HepG2 (cell line): Measurements from ENCODE around the gene ST3GAL2. TPM values are rescaled to one million over a fixed set of nuclear protein-coding genes. Genes with fewer than 3 reads are reported as not detected.
A peak's percentile ranks its signal among the peaks of the same experiment; 100 is the strongest.

ENCODE experiments used
- CEBPG ChIP-seq: IDR thresholded peaks from 2 replicates; pipeline ENCODE4 v1.6.1; 2016
- DNMT1 ChIP-seq: sonication (generic); formaldehyde crosslinking; IDR thresholded peaks from 2 replicates; pipeline ENCODE4 v1.5.1; 2020; ENCODE audit warnings: mild to moderate bottlenecking, missing genetic modification reagents
- ELF3 ChIP-seq: IDR thresholded peaks from 2 replicates; pipeline ENCODE4 v1.6.1; 2016; ENCODE audit warnings: missing genetic modification reagents, missing compliant biosample characterization
- FOXK1 ChIP-seq: sonication (generic); formaldehyde crosslinking; IDR thresholded peaks from 2 replicates; pipeline ENCODE4 v1.4.0; 2020; ENCODE audit warnings: low read depth, missing genetic modification reagents, borderline replicate concordance
- HHEX ChIP-seq: IDR thresholded peaks from 2 replicates; pipeline ENCODE4 v1.6.1; 2016; ENCODE audit warnings: control low read depth
- MEIS2 ChIP-seq: sonication (generic); formaldehyde crosslinking; IDR thresholded peaks from 2 replicates; pipeline ENCODE4 v1.9.0; 2021; ENCODE audit warnings: mild to moderate bottlenecking, missing genetic modification reagents
- PHF5A ChIP-seq: IDR thresholded peaks from one replicate; pipeline ENCODE4 v1.6.1; 2018; ENCODE audit warnings: low read depth, missing genetic modification reagents; ENCODE audit not compliant: unreplicated experiment
- POLR2A ChIP-seq, 2 experiments: IDR thresholded peaks; 2 replicates each; pipeline ENCODE4 v1.6.1; 2011; ENCODE audit warnings: low read depth in 2 of 2, low read length in 2 of 2, mild to moderate bottlenecking in 1 of 2, moderate library complexity in 1 of 2; ENCODE audit not compliant: insufficient read depth in 1 of 2
- RARG ChIP-seq: sonication (generic); formaldehyde crosslinking; IDR thresholded peaks from 2 replicates; pipeline ENCODE4 v1.4.0; 2020; ENCODE audit warnings: low read depth, mild to moderate bottlenecking, missing genetic modification reagents
- SMAD1 ChIP-seq: sonication (generic); formaldehyde crosslinking; IDR thresholded peaks from 2 replicates; pipeline ENCODE4 v1.4.0; 2020; ENCODE audit warnings: missing genetic modification reagents, low read depth, mild to moderate bottlenecking, borderline replicate concordance
- ZNF367 ChIP-seq: sonication (generic); formaldehyde crosslinking; IDR thresholded peaks from 2 replicates; pipeline ENCODE4 v1.4.0; 2020; ENCODE audit warnings: missing genetic modification reagents, borderline replicate concordance
- ZNF382 ChIP-seq: sonication (generic); formaldehyde crosslinking; IDR thresholded peaks from 2 replicates; pipeline ENCODE4 v1.5.0; 2020; ENCODE audit warnings: missing genetic modification reagents, mild to moderate bottlenecking, borderline replicate concordance
- ZNF383 ChIP-seq: sonication (generic); formaldehyde crosslinking; IDR thresholded peaks from 2 replicates; pipeline ENCODE4 v1.4.0; 2020; ENCODE audit warnings: missing genetic modification reagents, mild to moderate bottlenecking, borderline replicate concordance
- ZNF496 ChIP-seq: sonication (generic); formaldehyde crosslinking; IDR thresholded peaks from 2 replicates; pipeline ENCODE4 v1.8.1; 2023; ENCODE audit warnings: mild to moderate bottlenecking, moderate library complexity, missing genetic modification reagents; ENCODE audit not compliant: insufficient replicate concordance
- ZNF616 ChIP-seq: sonication (generic); formaldehyde crosslinking; IDR thresholded peaks from 2 replicates; pipeline ENCODE4 v1.5.0; 2020; ENCODE audit warnings: low read depth, mild to moderate bottlenecking, missing genetic modification reagents
- ZNF691 ChIP-seq: sonication (generic); formaldehyde crosslinking; IDR thresholded peaks from 2 replicates; pipeline ENCODE4 v1.4.0; 2020; ENCODE audit warnings: missing genetic modification reagents, low read depth, mild to moderate bottlenecking, borderline replicate concordance
- ZNF766 ChIP-seq: sonication (generic); formaldehyde crosslinking; IDR thresholded peaks from 2 replicates; pipeline ENCODE4 v1.5.0; 2020; ENCODE audit warnings: missing genetic modification reagents, borderline replicate concordance
- polyA plus RNA-seq, 8 experiments: library from polyadenylated mRNA; depleted of rRNA in 3 of 8; stranded (reverse) in 7 of 8; unstranded in 1 of 8; fragments of >200 nt; fragmentation: Illumina TruSeq in 4 of 8; extraction: Trizol in 4 of 8; gene quantifications; 2 replicates each; pipeline versions ENCODE4 v1.2.1 to v1.2.3, GENCODE V29; 2011 to 2016; ENCODE audit warnings: low read depth in 4 of 8, missing spikeins in 1 of 8, mixed read lengths in 1 of 8; ENCODE audit not compliant: insufficient read depth in 1 of 8
- total RNA-seq, 5 experiments: library from RNA; depleted of rRNA; stranded (reverse); fragments of >200 nt; fragmentation: Illumina TruSeq; extraction: Trizol; gene quantifications; 2 replicates each; pipeline ENCODE4 v1.2.3, GENCODE V29; 2016; ENCODE audit warnings: low read depth in 1 of 5
- TF ChIP-seq, protein P1 (sequence below): sonication (generic); formaldehyde crosslinking; IDR thresholded peaks from 2 replicates; pipeline ENCODE4 v1.5.0; 2020; ENCODE audit warnings: mild to moderate bottlenecking, missing genetic modification reagents
- TF ChIP-seq, protein P2 (sequence below): sonication (generic); formaldehyde crosslinking; IDR thresholded peaks from 2 replicates; pipeline ENCODE4 v1.5.0; 2020; ENCODE audit warnings: mild to moderate bottlenecking, missing genetic modification reagents, borderline replicate concordance

Gene ST3GAL2
- total and polyA plus RNA-seq, 2 of the 13 experiments (the other 11 are each of a cell fraction or from before 2014, with no cell fraction given), result 16.3 to 24.9 TPM

DNA sequence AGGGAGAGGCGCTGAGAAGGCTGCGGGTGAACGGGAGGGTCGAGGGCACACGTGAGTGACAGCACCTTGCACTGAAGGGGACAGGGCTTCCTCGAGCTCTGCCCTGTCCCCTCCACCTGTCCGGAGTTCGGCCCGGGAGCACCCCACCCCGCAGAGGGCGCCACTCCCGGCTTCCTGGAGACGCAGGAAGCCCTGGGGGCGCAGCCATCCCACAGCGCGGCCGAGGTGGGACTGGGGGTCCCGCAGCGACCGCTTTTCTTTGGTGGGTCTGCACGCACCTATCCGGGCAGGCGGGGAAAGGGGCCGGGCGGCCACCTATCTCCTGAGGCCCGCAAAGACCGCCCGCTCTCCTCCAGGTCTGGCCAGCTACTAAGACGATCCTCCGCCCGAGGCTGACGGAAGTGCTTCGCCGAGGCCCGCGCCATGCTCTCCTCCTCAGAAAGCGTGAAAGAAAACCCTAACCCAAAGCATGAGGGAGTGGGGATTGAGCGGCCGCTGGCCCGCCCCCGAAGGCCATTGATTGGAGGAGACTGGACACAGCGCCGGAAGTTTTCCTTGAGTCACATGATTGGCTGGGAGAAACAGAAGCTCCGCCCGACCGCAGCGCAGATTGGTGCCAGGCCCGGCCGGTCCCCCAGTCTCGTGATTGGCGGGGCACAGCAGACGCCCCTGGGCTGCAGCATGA lies 57.8 kb downstream of the ST3GAL2 start (continued):
- no peak for TF ChIP-seq SMAD1
- peak; percentile 98 for TF ChIP-seq RARG (CRISPR knock-in tag)
- TF ChIP-seq ZNF691 (CRISPR knock-in tag), result peak; percentile 71
- no peak; the same call in 1 of the 2 replicates for TF ChIP-seq ZNF766 (CRISPR knock-in tag)
- no peak for TF ChIP-seq CEBPG (CRISPR knock-in tag)
- TF ChIP-seq DNMT1 (CRISPR knock-in tag), result no peak
- peak; percentile 88 for TF ChIP-seq ELF3
- peak; percentile 73 for TF ChIP-seq ZNF616 (CRISPR knock-in tag)
- TF ChIP-seq HHEX, result no peak
- 0 out of 2 replicates have a peak, but pooled peaks have one; percentile 82 for TF ChIP-seq ZNF367 (CRISPR knock-in tag)
- peak; percentile 92 to 95 for TF ChIP-seq POLR2A (IDR thresholded peaks at IDR 0.05; ENCODE audit: insufficient read depth in 1 of 2, low read depth in 2 of 2, low read length in 2 of 2)
- TF ChIP-seq ZNF383 (CRISPR knock-in tag), result peak; percentile 95; the same call in 1 of the 2 replicates
- TF ChIP-seq, protein P1, sequence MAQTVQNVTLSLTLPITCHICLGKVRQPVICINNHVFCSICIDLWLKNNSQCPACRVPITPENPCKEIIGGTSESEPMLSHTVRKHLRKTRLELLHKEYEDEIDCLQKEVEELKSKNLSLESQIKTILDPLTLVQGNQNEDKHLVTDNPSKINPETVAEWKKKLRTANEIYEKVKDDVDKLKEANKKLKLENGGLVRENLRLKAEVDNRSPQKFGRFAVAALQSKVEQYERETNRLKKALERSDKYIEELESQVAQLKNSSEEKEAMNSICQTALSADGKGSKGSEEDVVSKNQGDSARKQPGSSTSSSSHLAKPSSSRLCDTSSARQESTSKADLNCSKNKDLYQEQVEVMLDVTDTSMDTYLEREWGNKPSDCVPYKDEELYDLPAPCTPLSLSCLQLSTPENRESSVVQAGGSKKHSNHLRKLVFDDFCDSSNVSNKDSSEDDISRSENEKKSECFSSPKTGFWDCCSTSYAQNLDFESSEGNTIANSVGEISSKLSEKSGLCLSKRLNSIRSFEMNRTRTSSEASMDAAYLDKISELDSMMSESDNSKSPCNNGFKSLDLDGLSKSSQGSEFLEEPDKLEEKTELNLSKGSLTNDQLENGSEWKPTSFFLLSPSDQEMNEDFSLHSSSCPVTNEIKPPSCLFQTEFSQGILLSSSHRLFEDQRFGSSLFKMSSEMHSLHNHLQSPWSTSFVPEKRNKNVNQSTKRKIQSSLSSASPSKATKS (CRISPR knock-in tag), result no peak
- TF ChIP-seq ZNF382 (CRISPR knock-in tag), result no peak
- TF ChIP-seq, protein P2, sequence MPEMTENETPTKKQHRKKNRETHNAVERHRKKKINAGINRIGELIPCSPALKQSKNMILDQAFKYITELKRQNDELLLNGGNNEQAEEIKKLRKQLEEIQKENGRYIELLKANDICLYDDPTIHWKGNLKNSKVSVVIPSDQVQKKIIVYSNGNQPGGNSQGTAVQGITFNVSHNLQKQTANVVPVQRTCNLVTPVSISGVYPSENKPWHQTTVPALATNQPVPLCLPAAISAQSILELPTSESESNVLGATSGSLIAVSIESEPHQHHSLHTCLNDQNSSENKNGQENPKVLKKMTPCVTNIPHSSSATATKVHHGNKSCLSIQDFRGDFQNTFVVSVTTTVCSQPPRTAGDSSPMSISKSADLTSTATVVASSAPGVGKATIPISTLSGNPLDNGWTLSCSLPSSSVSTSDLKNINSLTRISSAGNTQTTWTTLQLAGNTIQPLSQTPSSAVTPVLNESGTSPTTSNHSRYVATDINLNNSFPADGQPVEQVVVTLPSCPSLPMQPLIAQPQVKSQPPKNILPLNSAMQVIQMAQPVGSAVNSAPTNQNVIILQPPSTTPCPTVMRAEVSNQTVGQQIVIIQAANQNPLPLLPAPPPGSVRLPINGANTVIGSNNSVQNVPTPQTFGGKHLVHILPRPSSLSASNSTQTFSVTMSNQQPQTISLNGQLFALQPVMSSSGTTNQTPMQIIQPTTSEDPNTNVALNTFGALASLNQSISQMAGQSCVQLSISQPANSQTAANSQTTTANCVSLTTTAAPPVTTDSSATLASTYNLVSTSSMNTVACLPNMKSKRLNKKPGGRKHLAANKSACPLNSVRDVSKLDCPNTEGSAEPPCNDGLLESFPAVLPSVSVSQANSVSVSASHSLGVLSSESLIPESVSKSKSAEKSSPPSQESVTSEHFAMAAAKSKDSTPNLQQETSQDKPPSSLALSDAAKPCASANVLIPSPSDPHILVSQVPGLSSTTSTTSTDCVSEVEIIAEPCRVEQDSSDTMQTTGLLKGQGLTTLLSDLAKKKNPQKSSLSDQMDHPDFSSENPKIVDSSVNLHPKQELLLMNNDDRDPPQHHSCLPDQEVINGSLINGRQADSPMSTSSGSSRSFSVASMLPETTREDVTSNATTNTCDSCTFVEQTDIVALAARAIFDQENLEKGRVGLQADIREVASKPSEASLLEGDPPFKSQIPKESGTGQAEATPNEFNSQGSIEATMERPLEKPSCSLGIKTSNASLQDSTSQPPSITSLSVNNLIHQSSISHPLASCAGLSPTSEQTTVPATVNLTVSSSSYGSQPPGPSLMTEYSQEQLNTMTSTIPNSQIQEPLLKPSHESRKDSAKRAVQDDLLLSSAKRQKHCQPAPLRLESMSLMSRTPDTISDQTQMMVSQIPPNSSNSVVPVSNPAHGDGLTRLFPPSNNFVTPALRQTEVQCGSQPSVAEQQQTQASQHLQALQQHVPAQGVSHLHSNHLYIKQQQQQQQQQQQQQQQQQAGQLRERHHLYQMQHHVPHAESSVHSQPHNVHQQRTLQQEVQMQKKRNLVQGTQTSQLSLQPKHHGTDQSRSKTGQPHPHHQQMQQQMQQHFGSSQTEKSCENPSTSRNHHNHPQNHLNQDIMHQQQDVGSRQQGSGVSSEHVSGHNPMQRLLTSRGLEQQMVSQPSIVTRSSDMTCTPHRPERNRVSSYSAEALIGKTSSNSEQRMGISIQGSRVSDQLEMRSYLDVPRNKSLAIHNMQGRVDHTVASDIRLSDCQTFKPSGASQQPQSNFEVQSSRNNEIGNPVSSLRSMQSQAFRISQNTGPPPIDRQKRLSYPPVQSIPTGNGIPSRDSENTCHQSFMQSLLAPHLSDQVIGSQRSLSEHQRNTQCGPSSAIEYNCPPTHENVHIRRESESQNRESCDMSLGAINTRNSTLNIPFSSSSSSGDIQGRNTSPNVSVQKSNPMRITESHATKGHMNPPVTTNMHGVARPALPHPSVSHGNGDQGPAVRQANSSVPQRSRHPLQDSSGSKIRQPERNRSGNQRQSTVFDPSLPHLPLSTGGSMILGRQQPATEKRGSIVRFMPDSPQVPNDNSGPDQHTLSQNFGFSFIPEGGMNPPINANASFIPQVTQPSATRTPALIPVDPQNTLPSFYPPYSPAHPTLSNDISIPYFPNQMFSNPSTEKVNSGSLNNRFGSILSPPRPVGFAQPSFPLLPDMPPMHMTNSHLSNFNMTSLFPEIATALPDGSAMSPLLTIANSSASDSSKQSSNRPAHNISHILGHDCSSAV (CRISPR knock-in tag), result peak; percentile 92; the same call in 1 of the 2 replicates
- TF ChIP-seq FOXK1, result no peak
- TF ChIP-seq PHF5A (CRISPR knock-in tag), result peak; percentile 98
- TF ChIP-seq ZNF496 (CRISPR knock-in tag), result no peak
- peak; percentile 85 for TF ChIP-seq MEIS2 (CRISPR knock-in tag)
